CD14-positive monocyte (primary cell): ENCODE measurements around the gene OGN. TPM values are rescaled to one million over a fixed set of nuclear protein-coding genes. Genes with fewer than 3 reads are reported as not detected.
"Not testable (repeated sequence)": the region's sequence is repeated elsewhere in the genome, so short reads cannot be mapped to it uniquely, and the experiment has no call there.

Experiments
- DNase-seq, 3 donors: peaks; one replicate each; pipeline ENCODE4 v3.0.0-alpha.2; 2011 to 2022
- H2AFZ ChIP-seq: 2 replicates; pipeline ENCODE4 v1.6.0; 2012; ENCODE audit warnings: mild to moderate bottlenecking, low read depth, low read length, inconsistent platforms; ENCODE audit not compliant: insufficient read depth, poor library complexity, severe bottlenecking
- H3K27ac ChIP-seq, 2 donors: 1 replicate in 1 of 2; 2 replicates in 1 of 2; pipeline ENCODE4 v1.5.1; 2012 to 2013; ENCODE audit warnings: low read length in 2 of 2, control low read depth in 1 of 2, inconsistent platforms in 1 of 2, low read depth in 1 of 2, mild to moderate bottlenecking in 1 of 2
- H3K27me3 ChIP-seq, 2 donors: one replicate each; pipeline versions ENCODE4 v1.6.0 to v1.6.1; 2011 to 2013; ENCODE audit warnings: low read length in 2 of 2; ENCODE audit not compliant: control insufficient read depth in 2 of 2, insufficient read depth in 2 of 2
- H3K36me3 ChIP-seq, 2 donors: replicated peaks in 1 of 2; 1 replicate in 1 of 2; 2 replicates in 1 of 2; pipeline versions ENCODE4 v1.5.1 to v1.6.1; 2012 to 2013; ENCODE audit warnings: low read length in 2 of 2, control low read depth in 1 of 2, inconsistent platforms in 1 of 2, mild to moderate bottlenecking in 1 of 2; ENCODE audit not compliant: insufficient read depth in 2 of 2, control insufficient read depth in 1 of 2
- H3K4me1 ChIP-seq, 2 donors: 1 replicate in 1 of 2; 2 replicates in 1 of 2; pipeline versions ENCODE4 v1.5.1 to v1.6.1; 2012 to 2013; ENCODE audit warnings: low read length in 2 of 2, control low read depth in 1 of 2, inconsistent platforms in 1 of 2, mild to moderate bottlenecking in 1 of 2, moderate library complexity in 1 of 2; ENCODE audit not compliant: insufficient read depth in 2 of 2, control insufficient read depth in 1 of 2
- H3K4me2 ChIP-seq: replicated peaks from 2 replicates; pipeline ENCODE3; 2012; ENCODE audit warnings: low read length, moderate library complexity, mild to moderate bottlenecking; ENCODE audit not compliant: poor library complexity, severe bottlenecking; ENCODE audit errors: extremely low read depth
- H3K4me3 ChIP-seq, 3 experiments: fragments of 200-600 bp in 1 of 3; sonication (generic) in 1 of 3; replicated peaks in 1 of 3; 1 replicate in 2 of 3; 2 replicates in 1 of 3; pipeline ENCODE4 v1.5.1; 2011 to 2013; ENCODE audit warnings: low read length in 3 of 3, mild to moderate bottlenecking in 3 of 3, control low read depth in 2 of 3, low read depth in 2 of 3, inconsistent platforms in 1 of 3, moderate library complexity in 1 of 3
- H3K79me2 ChIP-seq: 2 replicates; pipeline ENCODE4 v1.6.0; 2012; ENCODE audit warnings: mild to moderate bottlenecking, control low read depth, inconsistent platforms, low read length, moderate library complexity; ENCODE audit not compliant: insufficient read depth
- H3K9ac ChIP-seq: 2 replicates; pipeline ENCODE4 v1.6.0; 2017; ENCODE audit warnings: low read length, mild to moderate bottlenecking; ENCODE audit not compliant: insufficient read depth, poor library complexity, severe bottlenecking
- H3K9me3 ChIP-seq, 2 donors: replicated peaks in 1 of 2; 1 replicate in 1 of 2; 2 replicates in 1 of 2; pipeline versions ENCODE4 v1.5.1 to v1.6.1; 2012 to 2013; ENCODE audit warnings: low read length in 2 of 2, control low read depth in 1 of 2; ENCODE audit not compliant: control insufficient read depth in 1 of 2, insufficient read depth in 1 of 2
- H4K20me1 ChIP-seq: 2 replicates; pipeline ENCODE4 v1.6.0; 2012; ENCODE audit warnings: mild to moderate bottlenecking, low read length, control low read depth, moderate library complexity; ENCODE audit not compliant: insufficient read depth
- H3K27ac Mint-ChIP-seq, 7 donors: one replicate each; pipeline ENCODE4 v1.8.0; 2020; ENCODE audit warnings: mild to moderate bottlenecking in 7 of 7, mixed read lengths in 7 of 7, moderate library complexity in 6 of 7, inconsistent platforms in 2 of 7
- H3K27me3 Mint-ChIP-seq, 3 donors: one replicate each; pipeline ENCODE4 v1.8.0; 2021 to 2022; ENCODE audit warnings: low read depth in 3 of 3, mild to moderate bottlenecking in 3 of 3, mixed read lengths in 3 of 3, moderate library complexity in 3 of 3, inconsistent platforms in 1 of 3
- H3K36me3 Mint-ChIP-seq, 2 donors: one replicate each; pipeline ENCODE4 v1.8.0; 2020; ENCODE audit warnings: mixed read lengths in 2 of 2, inconsistent platforms in 1 of 2, mild to moderate bottlenecking in 1 of 2
- H3K4me1 Mint-ChIP-seq: one replicate; pipeline ENCODE4 v1.8.0; 2020; ENCODE audit warnings: mild to moderate bottlenecking, mixed read lengths
- H3K4me3 Mint-ChIP-seq, 2 donors: one replicate each; pipeline ENCODE4 v1.8.0; 2020; ENCODE audit warnings: mild to moderate bottlenecking in 2 of 2, mixed read lengths in 2 of 2, moderate library complexity in 1 of 2
- H3K9me3 Mint-ChIP-seq, 7 donors: one replicate each; pipeline ENCODE4 v1.8.0; 2020 to 2022; ENCODE audit warnings: mixed read lengths in 7 of 7, mild to moderate bottlenecking in 6 of 7, moderate library complexity in 6 of 7, inconsistent platforms in 2 of 7
- whole genome bisulfite sequencing: methylation state at CpG from one replicate; pipeline ENCODE4 v1.1.5; 2013; ENCODE audit warnings: missing lambda C conversion rate; ENCODE audit not compliant: insufficient coverage; 5-methylcytosine and 5-hydroxymethylcytosine counted together
- intact Hi-C, 2 donors: fragments of 100-400 bp; cut with micrococcal nuclease; formaldehyde crosslinking; loops; one replicate each; pipeline versions ENCODE4 v1.15.0 to v1.15.1; 2023
- polyA plus RNA-seq, 3 donors: library from polyadenylated mRNA; depleted of rRNA in 1 of 3; unstranded in 2 of 3; stranded (reverse) in 1 of 3; fragments of 300-500 nt in 2 of 3; fragments of >200 nt in 1 of 3; fragmentation: Illumina TruSeq in 2 of 3; gene quantifications; 1 replicate in 2 of 3; 2 replicates in 1 of 3; pipeline ENCODE4 v1.2.3, GENCODE V29; 2012 to 2021
- TF ChIP-seq, protein P1 (sequence below): fragments of 200-600 bp; IDR thresholded peaks from one replicate; pipeline ENCODE4 v1.8.0; 2022; ENCODE audit warnings: antibody characterized with exemption, mild to moderate bottlenecking

Gene OGN
- polyA plus RNA-seq, 3 donors, result not detected

DNA sequence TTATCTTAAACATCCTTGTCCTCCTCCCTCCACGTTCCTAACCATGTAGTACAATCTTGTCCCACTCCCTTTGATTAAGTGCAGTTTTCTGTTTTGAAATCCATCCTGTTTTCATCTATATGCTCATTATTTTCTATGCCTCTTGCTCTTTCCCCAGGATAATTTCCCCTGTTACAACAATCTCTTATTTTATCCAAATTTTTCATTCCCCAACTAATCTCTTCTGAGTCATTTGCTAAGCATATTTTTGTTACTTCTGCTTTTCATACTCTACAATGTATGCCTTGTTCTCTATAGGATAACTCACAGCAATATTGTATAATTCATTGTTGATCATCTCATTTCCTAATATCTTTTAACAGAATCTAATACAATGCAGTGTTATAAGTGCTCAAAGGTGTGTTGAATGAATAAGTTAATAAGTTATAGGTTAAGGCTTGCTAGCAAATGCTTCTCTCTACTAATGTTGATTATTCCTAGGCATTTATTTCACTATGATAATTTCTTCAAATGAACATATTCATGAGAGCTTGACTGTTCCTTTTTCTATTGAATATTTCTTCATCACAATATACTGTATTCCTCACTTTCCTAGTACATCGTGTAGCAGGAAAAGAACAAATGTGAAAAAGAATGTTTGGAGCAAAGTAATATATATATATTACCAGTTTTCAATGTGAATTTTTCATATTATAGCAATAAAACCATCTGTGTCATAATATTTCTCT is 18.4 kb upstream of the OGN start:
- TF ChIP-seq, protein P1, sequence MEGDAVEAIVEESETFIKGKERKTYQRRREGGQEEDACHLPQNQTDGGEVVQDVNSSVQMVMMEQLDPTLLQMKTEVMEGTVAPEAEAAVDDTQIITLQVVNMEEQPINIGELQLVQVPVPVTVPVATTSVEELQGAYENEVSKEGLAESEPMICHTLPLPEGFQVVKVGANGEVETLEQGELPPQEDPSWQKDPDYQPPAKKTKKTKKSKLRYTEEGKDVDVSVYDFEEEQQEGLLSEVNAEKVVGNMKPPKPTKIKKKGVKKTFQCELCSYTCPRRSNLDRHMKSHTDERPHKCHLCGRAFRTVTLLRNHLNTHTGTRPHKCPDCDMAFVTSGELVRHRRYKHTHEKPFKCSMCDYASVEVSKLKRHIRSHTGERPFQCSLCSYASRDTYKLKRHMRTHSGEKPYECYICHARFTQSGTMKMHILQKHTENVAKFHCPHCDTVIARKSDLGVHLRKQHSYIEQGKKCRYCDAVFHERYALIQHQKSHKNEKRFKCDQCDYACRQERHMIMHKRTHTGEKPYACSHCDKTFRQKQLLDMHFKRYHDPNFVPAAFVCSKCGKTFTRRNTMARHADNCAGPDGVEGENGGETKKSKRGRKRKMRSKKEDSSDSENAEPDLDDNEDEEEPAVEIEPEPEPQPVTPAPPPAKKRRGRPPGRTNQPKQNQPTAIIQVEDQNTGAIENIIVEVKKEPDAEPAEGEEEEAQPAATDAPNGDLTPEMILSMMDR, result no peak
- H3K79me2 ChIP-seq, result no peaks in the 10 kb centered on the region
- no peak overlapping the region for H3K4me3 Mint-ChIP-seq
- peaks cover 0 to 4% (median 0%) of the 10 kb centered on the region in 3 donors for H3K27me3 Mint-ChIP-seq
- no peak for DNase-seq
- no peak overlapping the region for H3K9ac ChIP-seq
- H3K27me3 ChIP-seq, result no peaks in the 10 kb centered on the region
- peaks cover 3 to 4% of the 10 kb centered on the region in 2 donors for H3K36me3 Mint-ChIP-seq
- H2AFZ ChIP-seq, result no peak overlapping the region
- no peaks in the 10 kb centered on the region for H3K4me1 ChIP-seq
- H3K9me3 Mint-ChIP-seq, result no peaks in the 10 kb centered on the region
- H3K4me2 ChIP-seq, result no peak overlapping the region
- no peak overlapping the region for H3K27ac Mint-ChIP-seq
- H3K36me3 ChIP-seq, result no peaks in the 10 kb centered on the region
- no peak overlapping the region for H3K27ac ChIP-seq
- no peaks in the 10 kb centered on the region for H4K20me1 ChIP-seq
- no peaks in the 10 kb centered on the region for H3K9me3 ChIP-seq
- H3K4me1 Mint-ChIP-seq, result peaks cover 5% of the 10 kb centered on the region
- intact Hi-C loops, result no loop called here
- 100% methylated on average over 1 of the region's 2 CpGs for WGBS
- no peak overlapping the region for H3K4me3 ChIP-seq

DNA sequence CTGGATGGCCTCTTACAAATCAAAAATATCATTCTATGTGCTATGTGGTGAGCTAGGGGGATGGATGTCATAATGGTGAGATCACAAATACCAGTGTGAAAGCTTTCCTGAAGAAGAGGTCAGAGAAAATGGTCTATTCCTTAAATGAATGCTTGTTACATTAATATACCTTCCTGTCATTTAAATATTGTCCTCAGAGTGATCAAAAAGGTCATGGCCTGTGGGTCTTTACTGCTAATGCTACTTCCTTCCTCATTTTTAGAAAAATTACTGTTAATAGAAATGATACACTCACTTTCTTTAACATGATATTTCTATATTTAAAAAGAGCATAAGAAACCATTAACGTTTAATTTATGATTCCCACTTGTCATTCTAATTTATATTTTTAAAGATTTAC is 10.2 kb upstream of the OGN start:
- WGBS, result no CpG with 5 or more reads among the region's 1 CpG
- Histone ChIP-seq H3K9ac (no peak overlapping the region), H2AFZ (no peak overlapping the region)

DNA sequence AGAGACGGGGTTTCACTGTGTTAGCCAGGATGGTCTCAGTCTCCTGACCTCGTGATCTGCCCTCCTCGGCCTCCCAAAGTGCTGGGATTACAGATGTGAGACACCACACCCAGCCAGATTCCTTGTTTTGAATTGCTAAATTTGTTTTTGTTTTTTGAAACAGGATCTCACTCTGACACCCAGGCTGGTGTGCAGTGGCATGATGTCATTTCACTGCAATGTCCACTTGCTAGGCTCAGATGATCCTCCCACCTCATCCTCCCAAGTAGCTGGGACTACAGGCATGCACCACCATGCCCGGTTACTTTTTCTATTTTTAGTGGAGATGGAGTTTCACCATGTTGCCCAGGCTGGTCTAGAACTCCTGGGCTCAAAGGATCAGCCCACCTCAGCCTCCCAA is 6.8 kb upstream of the OGN start:
- H3K9me3 ChIP-seq, H3K36me3 Mint-ChIP-seq, H3K79me2 ChIP-seq, H3K9me3 Mint-ChIP-seq, H3K36me3 ChIP-seq, intact Hi-C loops, H3K27me3 ChIP-seq, H3K4me3 Mint-ChIP-seq, H3K27ac ChIP-seq, H3K4me3 ChIP-seq, H3K27me3 Mint-ChIP-seq, H3K9ac ChIP-seq, H3K4me2 ChIP-seq, DNase-seq, H4K20me1 ChIP-seq, H2AFZ ChIP-seq: not testable (repeated sequence)
- WGBS, result no CpG with 5 or more reads among the region's 4 CpGs
- Mint-ChIP-seq H3K27ac (peak overlapping the region in 1 of 7 donors; percentile 40), H3K4me1 (peaks cover 24% of the 10 kb centered on the region)
- peaks cover 10 to 12% of the 10 kb centered on the region in 2 donors for H3K4me1 ChIP-seq

More for the DNA sequence above, 10.2 kb upstream of the OGN start:
- no peak overlapping the region for H3K4me3 ChIP-seq
- Mint-ChIP-seq H3K9me3 (peaks cover 0 to 2% (median 0%) of the 10 kb centered on the region in 7 donors), H3K27me3 (peaks cover 0 to 4% (median 3%) of the 10 kb centered on the region in 3 donors), H3K27ac (peak overlapping the region in 1 of 7 donors; percentile 4), H3K36me3 (no peaks in the 10 kb centered on the region), H3K4me1 (peaks cover 13% of the 10 kb centered on the region), H3K4me3 (no peak overlapping the region)
- no peaks in the 10 kb centered on the region for H3K36me3 ChIP-seq
- no peaks in the 10 kb centered on the region for H3K27me3 ChIP-seq
- no peaks in the 10 kb centered on the region for H4K20me1 ChIP-seq
- TF ChIP-seq, protein P1, result no peak
- H3K4me1 ChIP-seq, result peaks cover 0 to 3% of the 10 kb centered on the region in 2 donors
- intact Hi-C loops, result no loop called here
- no peak overlapping the region for H3K4me2 ChIP-seq
- H3K27ac ChIP-seq, result no peak overlapping the region
- H3K79me2 ChIP-seq, result no peaks in the 10 kb centered on the region
- no peak for DNase-seq
- no peaks in the 10 kb centered on the region for H3K9me3 ChIP-seq
